EL (cell line): ENCODE data around the gene ACCS.

Source experiments
- DNase-seq: peaks from one replicate; pipeline ENCODE4 v3.0.0-alpha.2; 2016

Gene ACCS

DNA sequence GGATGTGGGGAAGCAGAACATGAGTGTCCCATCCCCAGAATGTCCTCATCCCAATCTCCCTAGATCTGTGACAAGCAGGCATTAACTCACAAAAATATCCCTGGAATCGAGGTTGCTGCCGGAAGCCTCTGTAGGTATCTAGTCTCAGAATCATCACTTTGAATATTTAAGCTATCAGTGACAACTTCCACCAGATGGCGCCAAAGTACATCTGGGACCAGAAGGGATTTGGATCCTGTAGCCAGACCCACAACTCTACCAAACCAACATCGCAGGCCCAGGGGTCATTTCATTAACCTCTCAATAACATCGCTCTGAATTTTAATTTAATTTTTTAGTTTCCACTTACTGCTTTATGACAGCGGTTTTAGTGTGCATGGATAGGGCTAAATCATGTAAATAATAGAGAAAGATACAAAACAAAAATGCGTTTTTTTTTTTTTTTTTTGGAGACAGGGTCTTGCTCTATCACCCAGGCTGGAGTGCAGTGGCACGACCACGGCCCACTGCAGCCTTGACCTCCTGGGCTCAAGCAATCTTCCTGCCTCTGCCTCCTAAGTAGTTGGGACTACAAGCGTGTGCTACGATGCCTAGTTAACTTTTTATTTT, 28.3 kb downstream of the ACCS start:
- DNase-seq = peak; percentile 83

DNA sequence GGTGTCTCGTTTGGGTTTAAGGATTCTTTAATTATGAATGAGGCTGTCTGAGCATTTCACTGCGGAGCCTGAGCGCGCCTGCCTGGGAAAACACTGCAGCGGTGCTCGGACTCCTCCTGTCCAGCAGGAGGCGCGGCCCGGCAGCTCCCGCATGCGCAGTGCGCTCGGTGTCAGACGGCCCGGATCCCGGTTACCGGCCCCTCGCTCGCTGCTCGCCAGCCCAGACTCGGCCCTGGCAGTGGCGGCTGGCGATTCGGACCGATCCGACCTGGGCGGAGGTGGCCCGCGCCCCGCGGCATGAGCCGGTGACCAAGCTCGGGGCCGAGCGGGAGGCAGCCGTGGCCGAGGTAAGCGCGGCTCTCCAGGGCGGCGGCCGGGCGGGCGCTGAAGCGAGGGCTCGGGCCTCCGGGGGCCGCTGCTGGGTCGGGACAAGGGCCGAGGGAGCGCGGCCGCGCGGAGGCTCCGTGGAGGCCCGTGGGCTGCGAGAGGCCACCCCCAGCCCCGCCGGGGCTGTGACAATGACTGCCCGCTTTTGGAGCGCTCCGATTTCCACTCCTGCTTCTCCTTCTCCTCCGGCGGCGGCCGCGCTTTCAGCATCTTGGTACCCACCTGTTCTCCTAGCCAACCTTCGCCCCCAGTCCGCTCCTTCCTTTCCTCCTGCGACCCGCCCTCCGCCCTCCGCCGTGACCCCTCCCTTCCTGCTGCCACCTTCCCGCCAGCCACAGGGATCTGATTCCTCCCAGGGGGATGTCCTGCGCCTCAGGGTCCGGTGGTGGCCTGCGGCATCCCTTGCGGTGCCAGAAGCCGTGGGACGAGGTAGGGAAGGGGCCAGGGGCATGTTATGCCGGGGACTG, 29.7 kb downstream of the ACCS start, which contains the start of gene EXT2:
EXT2 (plus strand) TSS at position 173 of the 854 bp plus-strand sequence. CDS start 12,035 bp downstream, outside the sequence.
- peak; percentile 81 for DNase-seq

GRCh38 chr11:44096360-44097185, 30.5 kb downstream of the ACCS start:
- DNase-seq = peak; percentile 65

DNA sequence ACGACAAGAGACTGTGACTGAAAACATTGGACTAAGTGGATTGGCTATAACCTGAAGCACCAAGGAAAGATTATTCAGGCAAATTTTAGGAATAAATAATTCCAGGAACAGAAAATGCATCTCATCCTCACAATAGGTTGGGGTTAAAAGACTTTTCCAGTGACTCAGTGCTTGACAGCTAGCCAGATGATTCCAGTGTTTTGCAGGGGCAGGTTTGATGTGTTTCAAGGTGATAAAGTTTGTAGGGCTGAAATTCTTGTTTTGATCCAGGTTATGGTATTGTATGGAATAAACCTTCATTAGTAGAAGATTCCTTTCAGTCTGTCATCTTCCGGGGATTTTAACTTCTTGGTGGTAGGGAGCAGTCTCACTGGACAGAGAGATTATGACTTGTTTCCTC, 31.8 kb downstream of the ACCS start:
- DNase-seq = no peak

GRCh38 chr11:44101098-44101497, 35.0 kb downstream of the ACCS start:
- DNase-seq = no peak

DNA sequence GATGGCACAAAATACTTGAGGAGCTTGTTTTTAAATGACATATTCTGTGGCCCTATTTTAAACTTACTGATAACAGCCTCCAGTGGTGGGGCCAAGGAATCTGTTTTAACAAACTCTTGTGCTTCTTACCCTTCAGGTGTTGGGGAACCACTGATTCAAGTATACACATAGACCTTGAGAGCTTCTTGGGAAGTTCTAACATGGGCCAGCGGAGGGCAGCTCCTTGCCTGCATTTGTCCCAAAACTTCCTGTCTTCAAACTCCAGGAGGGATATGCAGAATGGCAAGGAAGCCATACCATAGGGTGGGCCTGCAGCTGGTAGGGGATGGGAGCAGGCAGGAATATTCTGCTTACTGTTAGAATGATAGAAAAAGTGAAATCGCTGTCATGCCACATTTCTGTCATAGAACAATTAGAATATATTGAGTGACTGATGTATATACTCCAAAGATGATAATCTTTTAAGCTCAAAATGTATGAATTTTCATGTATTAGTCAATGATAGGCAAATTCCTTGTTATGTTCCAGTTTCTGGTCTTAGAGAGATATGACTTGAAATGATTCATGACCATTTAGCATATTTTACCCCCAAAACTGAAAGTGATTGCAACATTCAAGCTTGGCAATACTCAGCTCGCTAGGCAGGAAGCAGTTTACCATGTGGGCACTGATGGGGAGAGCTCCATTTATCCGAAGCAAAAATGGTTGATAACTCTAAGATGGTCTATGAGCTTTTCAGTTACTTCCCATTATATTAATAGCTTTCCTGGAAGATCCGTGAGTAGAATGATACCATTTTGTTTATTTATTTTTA, 38.6 kb downstream of the ACCS start:
- peak; percentile 28 for DNase-seq

- DNase-seq = no peak
These were observed 42.2 kb downstream of the ACCS start for GRCh38 chr11:44108260-44108659.

DNA sequence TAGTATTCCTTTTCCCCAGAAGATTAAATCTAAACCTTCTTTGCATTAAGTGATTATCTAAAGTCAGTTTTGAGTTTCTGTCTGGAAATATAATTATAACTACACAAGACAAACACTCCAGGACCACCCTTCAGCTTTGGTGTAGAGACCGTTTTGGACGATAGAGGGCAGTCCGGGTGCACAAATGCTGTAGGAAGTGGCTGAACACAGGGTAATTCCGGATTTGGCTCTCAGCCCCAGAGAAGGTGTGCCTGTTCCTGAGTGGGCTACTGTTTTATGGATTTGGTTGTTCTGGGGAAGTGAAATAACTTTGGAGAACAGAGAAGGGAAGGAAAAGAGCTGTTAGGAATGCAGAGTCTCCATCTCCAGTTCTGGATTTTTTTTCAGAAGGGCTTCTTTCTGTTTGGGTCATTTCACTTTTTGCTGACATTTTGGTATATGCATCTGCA, 44.2 kb downstream of the ACCS start:
- DNase-seq = peak; percentile 56

GRCh38 chr11:44112091-44112821, 46.2 kb downstream of the ACCS start:
- peak; percentile 84 for DNase-seq

- no peak for DNase-seq
These were observed 46.9 kb downstream of the ACCS start for GRCh38 chr11:44113018-44113417.

DNA sequence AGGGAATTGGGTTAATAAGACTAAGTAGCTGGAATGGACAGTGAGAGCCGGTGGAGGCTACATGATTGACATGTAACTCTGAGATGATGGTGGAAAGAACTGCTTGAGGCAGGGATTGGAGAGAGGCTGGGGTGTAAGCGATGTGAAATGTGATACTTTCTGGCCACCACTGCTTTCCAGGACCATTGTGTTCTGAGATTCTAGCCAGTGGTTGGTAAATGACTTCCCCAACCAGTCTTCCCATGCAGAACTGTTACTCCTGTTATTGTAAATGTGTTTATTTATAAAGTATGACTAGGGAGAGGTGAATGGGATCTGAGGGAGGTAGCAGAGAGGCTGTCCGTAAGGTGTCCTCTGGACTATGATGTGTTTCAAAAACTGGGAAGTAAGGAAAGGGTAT, 47.5 kb downstream of the ACCS start:
- no peak for DNase-seq

- DNase-seq = no peak
These were observed 50.3 kb downstream of the ACCS start for GRCh38 chr11:44116234-44116830.

DNA sequence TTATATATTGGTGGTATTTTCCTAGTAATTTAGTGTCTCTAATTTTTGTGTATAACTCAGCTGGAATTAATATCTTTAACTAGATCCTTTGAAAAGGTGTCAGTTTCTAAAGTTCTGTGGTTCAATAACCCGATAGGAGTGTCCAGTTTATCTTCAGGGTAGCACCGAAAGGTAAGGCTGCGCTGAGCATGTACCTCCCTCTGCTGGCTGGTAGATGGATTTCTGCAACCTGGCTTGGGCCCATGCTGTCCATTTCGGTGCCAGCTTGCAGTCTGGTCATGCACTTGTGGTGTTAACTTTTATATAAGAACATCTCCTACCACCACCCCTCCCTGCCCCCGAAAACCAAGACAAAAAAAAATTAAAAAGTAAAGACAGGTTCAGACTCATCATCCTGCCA, 54.1 kb downstream of the ACCS start:
- DNase-seq = no peak

GRCh38 chr11:44125598-44125997, 59.5 kb downstream of the ACCS start:
- no peak for DNase-seq

DNA sequence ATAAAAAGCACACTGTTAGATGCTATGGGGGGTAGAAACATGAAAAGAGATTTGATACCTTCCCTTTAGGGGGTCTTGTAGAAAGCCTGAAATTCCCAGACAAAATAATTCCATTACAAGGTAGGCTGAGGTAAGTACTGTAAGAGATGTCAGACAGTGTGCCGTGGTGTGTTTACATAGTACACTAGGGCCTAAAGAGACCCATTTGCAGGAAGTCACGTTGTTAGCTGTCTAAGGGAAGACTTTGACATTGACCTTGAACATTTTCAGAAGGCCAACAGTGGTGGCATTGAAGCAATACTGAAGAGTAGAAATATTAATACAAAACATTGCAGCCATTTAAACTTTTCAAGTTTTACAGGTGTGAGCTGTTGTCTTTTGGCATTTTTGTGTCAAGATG, 60.2 kb downstream of the ACCS start:
- DNase-seq = no peak

GRCh38 chr11:44127130-44127529, 61.1 kb downstream of the ACCS start:
- no peak for DNase-seq

- DNase-seq = no peak
These were observed 62.7 kb downstream of the ACCS start for GRCh38 chr11:44128729-44129128.

- no peak for DNase-seq
These were observed 64.7 kb downstream of the ACCS start for GRCh38 chr11:44130751-44131150.

DNA sequence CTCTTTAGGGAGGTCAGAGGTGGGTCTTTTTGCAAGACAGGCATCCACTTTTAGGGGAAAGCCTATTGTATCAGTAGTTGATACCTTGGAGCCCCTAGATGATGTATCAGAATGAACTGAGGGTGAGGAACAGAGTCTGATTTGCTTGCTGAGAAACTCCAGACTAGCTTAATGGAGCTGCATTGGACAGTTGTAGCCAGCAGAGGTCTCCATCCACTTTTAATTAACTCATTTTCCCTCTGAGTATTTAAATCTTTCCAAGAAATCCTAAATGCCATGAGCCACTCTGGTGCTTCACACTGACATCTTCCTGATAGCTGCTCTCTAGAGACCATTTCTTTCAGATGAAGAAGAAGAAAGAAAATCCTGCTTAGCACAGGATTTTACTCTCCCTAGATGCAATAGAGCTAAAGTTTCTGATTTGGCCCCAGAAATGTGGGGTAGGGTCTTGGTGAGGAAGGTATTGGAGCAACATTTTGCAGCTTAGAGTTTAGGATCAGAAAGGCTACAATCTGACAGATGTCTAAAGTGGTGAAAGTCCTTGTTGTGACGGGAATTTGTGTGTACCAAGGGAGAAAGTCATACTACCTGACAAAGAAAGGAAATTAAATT, 67.4 kb downstream of the ACCS start:
- peak; percentile 49 for DNase-seq
